H1 (cell line): ENCODE measurements around the gene MPND. TPM values are rescaled to one million over a fixed set of nuclear protein-coding genes. Genes with fewer than 3 reads are reported as not detected.

Source experiments
- CTCF ChIA-PET: fragments of 300-600 bp; sonication (Branson Sonifier 250); formaldehyde crosslinking; loops from one replicate; lab custom pipeline; 2021; ENCODE audit not compliant: partially characterized antibody; lab: Charles Lee
- POLR2A ChIA-PET: fragments of 300-600 bp; sonication (Branson Sonifier 250); formaldehyde crosslinking; loops from one replicate; lab custom pipeline; 2021; ENCODE audit warnings: inconsistent platforms; ENCODE audit not compliant: partially characterized antibody; lab: Charles Lee
- DNase-seq, 2 experiments: peaks; one replicate each; pipeline versions ENCODE4 v3.0.0 to v3.0.0-alpha.2; 2010 to 2022; ENCODE audit warnings: low spot score in 2 of 2, low read depth in 1 of 2, mixed read lengths in 1 of 2
- FAIRE-seq: peaks from 2 replicates; lab custom pipeline; 2011; peaks lifted over from hg19 to GRCh38; lab: Jason Lieb, UNC
- H2AFZ ChIP-seq: 2 replicates; pipeline ENCODE4 v1.8.1; 2012; ENCODE audit warnings: low read length, inconsistent platforms
- H2AK5ac ChIP-seq: 2 replicates; pipeline ENCODE4 v1.6.1; 2013; ENCODE audit warnings: low read depth, low read length
- H2BK120ac ChIP-seq: replicated peaks from 2 replicates; pipeline ENCODE3; 2013; ENCODE audit warnings: low read depth, low read length, inconsistent platforms
- H2BK12ac ChIP-seq: 2 replicates; pipeline ENCODE4 v1.6.1; 2013; ENCODE audit warnings: low read depth, low read length
- H2BK15ac ChIP-seq: 2 replicates; pipeline ENCODE4 v1.6.1; 2013; ENCODE audit warnings: low read length
- H2BK20ac ChIP-seq: 2 replicates; pipeline ENCODE4 v1.6.1; 2013; ENCODE audit warnings: low read length
- H2BK5ac ChIP-seq: 2 replicates; pipeline ENCODE4 v1.6.1; 2013; ENCODE audit warnings: low read depth, low read length
- H3K14ac ChIP-seq: 2 replicates; pipeline ENCODE4 v1.6.1; 2013; ENCODE audit warnings: inconsistent platforms; ENCODE audit not compliant: insufficient read length
- H3K18ac ChIP-seq: 2 replicates; pipeline ENCODE4 v1.6.1; 2013; ENCODE audit warnings: low read length; ENCODE audit errors: extremely low read depth
- H3K23ac ChIP-seq: 2 replicates; pipeline ENCODE4 v1.6.1; 2013; ENCODE audit warnings: inconsistent platforms; ENCODE audit not compliant: insufficient read length
- H3K23me2 ChIP-seq: 2 replicates; pipeline ENCODE4 v1.6.1; 2013; ENCODE audit warnings: low read depth, low read length
- H3K27ac ChIP-seq: 2 replicates; pipeline ENCODE4 v1.6.1; 2011; ENCODE audit warnings: low read depth, low read length, inconsistent platforms
- H3K27me3 ChIP-seq, 4 experiments: replicated peaks in 1 of 4; 1 replicate in 1 of 4; 2 replicates in 3 of 4; pipeline versions ENCODE4 v1.6.1 to v1.8.1; 2011 to 2013; ENCODE audit warnings: low read length in 3 of 4, mild to moderate bottlenecking in 3 of 4, inconsistent platforms in 2 of 4, mixed read lengths in 2 of 4, moderate library complexity in 1 of 4; ENCODE audit not compliant: control insufficient read depth in 3 of 4, insufficient read depth in 3 of 4; ENCODE audit errors: extremely low read depth in 1 of 4
- H3K36me3 ChIP-seq, 4 experiments: 2 replicates each; pipeline versions ENCODE4 v1.6.1 to v1.8.1; 2011 to 2013; ENCODE audit warnings: mild to moderate bottlenecking in 4 of 4, low read length in 3 of 4, moderate library complexity in 2 of 4, control low read depth in 1 of 4, inconsistent platforms in 1 of 4; ENCODE audit not compliant: insufficient read depth in 4 of 4, control insufficient read depth in 2 of 4
- H3K4ac ChIP-seq: replicated peaks from 2 replicates; pipeline ENCODE3; 2013; ENCODE audit warnings: low read length, low read depth, mixed read lengths, inconsistent platforms; ENCODE audit not compliant: insufficient read length
- H3K4me1 ChIP-seq, 4 experiments: replicated peaks in 1 of 4; 1 replicate in 1 of 4; 2 replicates in 3 of 4; pipeline versions ENCODE4 v1.6.1 to v1.8.1; 2011 to 2013; ENCODE audit warnings: low read length in 3 of 4, inconsistent platforms in 2 of 4, mixed read lengths in 1 of 4; ENCODE audit not compliant: insufficient read depth in 4 of 4, control insufficient read depth in 3 of 4
- H3K4me2 ChIP-seq, 2 experiments: 2 replicates each; pipeline versions ENCODE4 v1.6.1 to v1.8.1; 2011 to 2013; ENCODE audit warnings: low read depth in 2 of 2, low read length in 2 of 2, control low read depth in 1 of 2, inconsistent platforms in 1 of 2, mild to moderate bottlenecking in 1 of 2; ENCODE audit not compliant: insufficient read depth in 1 of 2
- H3K4me3 ChIP-seq, 4 experiments: fragments of 200-600, 300-600 bp in 1 of 4; sonication (generic), shearing (Covaris generic), sonication (Bioruptor Twin) in 1 of 4; 2 replicates each; pipeline versions ENCODE4 v1.5.1 to v1.8.1; 2011 to 2016; ENCODE audit warnings: low read length in 4 of 4, low read depth in 3 of 4, control low read depth in 2 of 4, inconsistent platforms in 2 of 4, mild to moderate bottlenecking in 2 of 4, mixed read lengths in 1 of 4, moderate library complexity in 1 of 4; ENCODE audit not compliant: insufficient read depth in 2 of 4; ENCODE audit errors: extremely low read depth in 1 of 4
- H3K56ac ChIP-seq: replicated peaks from 2 replicates; pipeline ENCODE3; 2013; ENCODE audit warnings: low read depth, mild to moderate bottlenecking, mixed read lengths, low read length, inconsistent platforms; ENCODE audit not compliant: insufficient read length
- H3K79me1 ChIP-seq: 2 replicates; pipeline ENCODE4 v1.6.1; 2013; ENCODE audit warnings: low read depth, low read length, control low read depth
- H3K79me2 ChIP-seq, 2 experiments: 2 replicates each; pipeline versions ENCODE4 v1.6.1 to v1.8.1; 2012 to 2013; ENCODE audit warnings: low read length in 2 of 2, mild to moderate bottlenecking in 2 of 2, inconsistent platforms in 1 of 2; ENCODE audit not compliant: insufficient read depth in 2 of 2, control insufficient read depth in 1 of 2
- H3K9ac ChIP-seq, 4 experiments: replicated peaks in 1 of 4; 1 replicate in 1 of 4; 2 replicates in 3 of 4; pipeline versions ENCODE4 v1.6.1 to v1.8.1; 2011 to 2013; ENCODE audit warnings: low read depth in 3 of 4, low read length in 3 of 4, control low read depth in 2 of 4, mild to moderate bottlenecking in 2 of 4, moderate library complexity in 2 of 4, inconsistent platforms in 1 of 4; ENCODE audit errors: extremely low read depth in 1 of 4
- H3K9me3 ChIP-seq, 2 experiments: 2 replicates each; pipeline versions ENCODE4 v1.6.1 to v1.8.1; 2012 to 2013; ENCODE audit warnings: mild to moderate bottlenecking in 2 of 2, moderate library complexity in 2 of 2, control low read depth in 1 of 2, inconsistent platforms in 1 of 2, low read depth in 1 of 2, low read length in 1 of 2, mixed read lengths in 1 of 2; ENCODE audit not compliant: insufficient read depth in 2 of 2
- H4K20me1 ChIP-seq, 2 experiments: replicated peaks in 1 of 2; 2 replicates each; pipeline versions ENCODE3 to v1.8.1; 2011 to 2013; ENCODE audit warnings: inconsistent platforms in 2 of 2, low read length in 2 of 2, mild to moderate bottlenecking in 1 of 2; ENCODE audit not compliant: insufficient read depth in 2 of 2, control insufficient read depth in 1 of 2
- H4K5ac ChIP-seq: 2 replicates; pipeline ENCODE4 v1.6.1; 2013; ENCODE audit warnings: low read length, low read depth, mixed read lengths, inconsistent platforms; ENCODE audit not compliant: insufficient read length
- H4K8ac ChIP-seq: 2 replicates; pipeline ENCODE4 v1.8.0; 2013; ENCODE audit warnings: mild to moderate bottlenecking, moderate library complexity, low read length, inconsistent platforms; ENCODE audit not compliant: insufficient read depth; ENCODE audit errors: extremely low read depth
- H4K91ac ChIP-seq: replicated peaks from 2 replicates; pipeline ENCODE3; 2013; ENCODE audit warnings: low read length, mixed read lengths, inconsistent platforms; ENCODE audit not compliant: insufficient read length
- RAD21 ChIP-seq, 2 experiments: IDR thresholded peaks in 1 of 2; conservative IDR thresholded peaks in 1 of 2; 2 replicates each; pipeline ENCODE4 v1.6.1; 2011; ENCODE audit warnings: low read depth in 2 of 2, low read length in 2 of 2, improper control_type of control experiment in 1 of 2, inconsistent platforms in 1 of 2, mild to moderate bottlenecking in 1 of 2, moderate library complexity in 1 of 2
- RBBP5 ChIP-seq: IDR thresholded peaks from 2 replicates; pipeline ENCODE4 v1.7.1; 2012; ENCODE audit warnings: low read depth, mild to moderate bottlenecking, inconsistent platforms, low read length, moderate library complexity, borderline replicate concordance
- WGBS, 2 experiments: shearing (Covaris generic) in 1 of 2; methylation state at CpG; one replicate each; pipeline versions ENCODE4 v1.1.6 to v1.1.7; 2013 to 2015; ENCODE audit warnings: low lambda C conversion rate in 2 of 2, mixed read lengths in 2 of 2, inconsistent platforms in 1 of 2, low coverage in 1 of 2, missing lambda C conversion rate in 1 of 2; ENCODE audit not compliant: insufficient replicate concordance in 2 of 2, insufficient coverage in 1 of 2, insufficient read length in 1 of 2; ENCODE audit errors: extremely low coverage in 1 of 2, missing lambda C conversion rate in 1 of 2; 5-methylcytosine and 5-hydroxymethylcytosine counted together
- polyA plus RNA-seq, 7 experiments: library from polyadenylated mRNA; depleted of rRNA in 3 of 7; stranded (reverse) in 5 of 7; unstranded in 2 of 7; fragments of >200 nt in 5 of 7; fragments of 200-250 nt in 2 of 7; gene quantifications; 1 replicate in 5 of 7; 2 replicates in 1 of 7; 4 replicates in 1 of 7; pipeline versions ENCODE4 v1.2.1 to v1.2.3, GENCODE V29; 2011 to 2013; ENCODE audit warnings: missing spikeins in 2 of 7, mixed read lengths in 2 of 7
- total RNA-seq: library from RNA; stranded (reverse); fragmentation: NEBNext Ultra II Directional; extraction: Animal tissue kit (Norgen Biotek cat#: 25700); gene quantifications from 2 replicates; pipeline ENCODE4 v1.2.1, GENCODE V29; 2021
- TF ChIP-seq, protein P1 (sequence below), 3 experiments: IDR thresholded peaks; 1 replicate in 2 of 3; 2 replicates in 1 of 3; pipeline versions ENCODE4 v1.5.1 to v1.6.1; 2011; ENCODE audit warnings: low read length in 3 of 3, mild to moderate bottlenecking in 3 of 3, inconsistent platforms in 2 of 3, low read depth in 1 of 3, moderate library complexity in 1 of 3; ENCODE audit not compliant: insufficient read depth in 1 of 3; ENCODE audit errors: control extremely low read depth in 1 of 3

The MPND gene
- total and polyA plus RNA-seq, 2 of the 8 experiments (the other 6 are each of a cell fraction or from before 2014, with no cell fraction given), result 22.9 to 27.7 TPM

DNA sequence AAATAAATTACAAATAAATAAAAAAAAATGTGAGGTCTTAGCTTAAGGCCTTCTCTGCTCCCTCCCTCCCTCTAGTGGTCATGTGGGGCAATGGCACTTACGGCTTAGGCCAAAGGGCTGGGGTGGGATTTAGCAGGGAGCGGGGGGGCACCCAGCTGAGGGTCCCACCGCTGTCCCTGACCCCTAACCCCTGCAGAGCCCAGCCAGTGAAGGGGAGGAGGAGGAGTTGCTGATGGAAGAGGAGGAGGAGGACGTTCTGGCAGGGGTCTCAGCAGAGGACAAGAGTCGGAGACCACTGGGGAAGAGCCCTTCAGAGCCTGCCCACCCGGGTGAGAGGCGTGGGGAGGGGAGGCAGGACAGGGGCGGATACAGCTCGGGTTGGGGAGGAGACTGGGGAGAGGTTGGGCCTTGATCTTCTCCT, 9.3 kb downstream of the MPND start:
- Histone ChIP-seq H3K23ac (no peak overlapping the region), H3K79me1 (no peaks in the 10 kb centered on the region), H3K4me2 (no peak overlapping the region), H2AK5ac (no peak overlapping the region), H2BK120ac (no peak overlapping the region), H3K9me3 (no peaks in the 10 kb centered on the region), H4K91ac (no peak overlapping the region), H2AFZ (no peak overlapping the region), H3K14ac (no peak overlapping the region), H3K27me3 (no peaks in the 10 kb centered on the region), H3K18ac (no peak overlapping the region), H3K79me2 (no peaks in the 10 kb centered on the region), H2BK5ac (no peak overlapping the region), H3K4me3 (no peak overlapping the region), H2BK15ac (no peak overlapping the region), H2BK20ac (no peak overlapping the region), H3K27ac (no peak overlapping the region), H3K56ac (no peak overlapping the region), H3K9ac (no peak overlapping the region), H4K20me1 (peaks cover 0 to 9% of the 10 kb centered on the region in 2 experiments), H4K8ac (no peak overlapping the region; the same call in 1 of the 2 replicates), H3K36me3 (peaks cover 0 to 20% (median 7%) of the 10 kb centered on the region in 4 experiments; a peak in 6 of 8 replicates), H3K4ac (no peak overlapping the region), H4K5ac (no peak overlapping the region), H2BK12ac (no peak overlapping the region), H3K23me2 (no peaks in the 10 kb centered on the region), H3K4me1 (peaks cover 0 to 2% (median 0%) of the 10 kb centered on the region in 4 experiments; a peak in 1 of 7 replicates)
- no peak for FAIRE-seq
- WGBS, 2 experiments, result 53% methylated on average over 4 of the region's 9 CpGs; no CpG with 5 or more reads in 1 of the 2 experiments
- POLR2A ChIA-PET, result interaction anchor here (0.8 to 4.5 kb wide), 16 partner anchors 9 to 99 kb away, joined by 3 to 27 read pairs (median 3); partner anchors contain the start of genes CHAF1A, FSD1 and MPND
- CTCF ChIA-PET, result interaction anchor here (0.5 to 20.4 kb wide), 40 partner anchors 8 to 348 kb away, joined by 3 to 311 read pairs (median 4); partner anchors contain the start of genes CREB3L3, MPND, SH3GL1 and SHD
- TF ChIP-seq RBBP5, result no peak
- TF ChIP-seq, protein P1, sequence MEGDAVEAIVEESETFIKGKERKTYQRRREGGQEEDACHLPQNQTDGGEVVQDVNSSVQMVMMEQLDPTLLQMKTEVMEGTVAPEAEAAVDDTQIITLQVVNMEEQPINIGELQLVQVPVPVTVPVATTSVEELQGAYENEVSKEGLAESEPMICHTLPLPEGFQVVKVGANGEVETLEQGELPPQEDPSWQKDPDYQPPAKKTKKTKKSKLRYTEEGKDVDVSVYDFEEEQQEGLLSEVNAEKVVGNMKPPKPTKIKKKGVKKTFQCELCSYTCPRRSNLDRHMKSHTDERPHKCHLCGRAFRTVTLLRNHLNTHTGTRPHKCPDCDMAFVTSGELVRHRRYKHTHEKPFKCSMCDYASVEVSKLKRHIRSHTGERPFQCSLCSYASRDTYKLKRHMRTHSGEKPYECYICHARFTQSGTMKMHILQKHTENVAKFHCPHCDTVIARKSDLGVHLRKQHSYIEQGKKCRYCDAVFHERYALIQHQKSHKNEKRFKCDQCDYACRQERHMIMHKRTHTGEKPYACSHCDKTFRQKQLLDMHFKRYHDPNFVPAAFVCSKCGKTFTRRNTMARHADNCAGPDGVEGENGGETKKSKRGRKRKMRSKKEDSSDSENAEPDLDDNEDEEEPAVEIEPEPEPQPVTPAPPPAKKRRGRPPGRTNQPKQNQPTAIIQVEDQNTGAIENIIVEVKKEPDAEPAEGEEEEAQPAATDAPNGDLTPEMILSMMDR (IDR thresholded peaks at IDR 0.05; ENCODE audit: control extremely low read depth in 1 of 3, insufficient read depth in 1 of 3, low read depth in 1 of 3, low read length in 3 of 3), result peak; percentile 67 to 79 (median 75)
- TF ChIP-seq RAD21 (IDR thresholded peaks at IDR 0.05 in 1 of 2, conservative IDR thresholded peaks at IDR 0.05 in 1 of 2; ENCODE audit: low read depth in 2 of 2, low read length in 2 of 2), result peak; percentile 56 to 64; a peak in 3 of 4 replicates
- peak in 1 of 2 experiments; percentile 83 for DNase-seq
